Measurements from ENCODE around the gene METTL24. TPM values are rescaled to one million over a fixed set of nuclear protein-coding genes. Genes with fewer than 3 reads are reported as not detected.

METTL24 gene
- total RNA-seq, 1 experiment from 2014 or later: not detected

GRCh38 chr6:110394409-110394808, 36.3 kb upstream of the METTL24 start:
- Histone ChIP-seq H4K20me1 (ENCODE audit: insufficient read depth, low read depth, low read length) (no peaks in the 10 kb centered on the region), H3K4me1 (ENCODE audit: low read length) (no peaks in the 10 kb centered on the region), H3K9ac (ENCODE audit: low read length) (no peak overlapping the region), H3K4me3 (ENCODE audit: low read length) (no peak overlapping the region), H2AFZ (ENCODE audit: low read length) (no peak overlapping the region), H3K4me2 (ENCODE audit: low read depth, low read length, poor library complexity, severe bottlenecking) (no peak overlapping the region), H3K27me3 (ENCODE audit: low read length) (no peaks in the 10 kb centered on the region), H3K27ac (ENCODE audit: low read length) (no peak overlapping the region), H3K9me3 (ENCODE audit: low read length) (no peaks in the 10 kb centered on the region), H3K36me3 (ENCODE audit: insufficient read depth, low read length) (no peaks in the 10 kb centered on the region), H3K9me2 (replicated peaks; ENCODE audit: insufficient read depth, low read length) (no peaks in the 10 kb centered on the region), H3K79me2 (ENCODE audit: low read length) (no peaks in the 10 kb centered on the region)
- DNase-seq: no peak

- Histone ChIP-seq H3K27ac (ENCODE audit: low read length) (no peak overlapping the region), H2AFZ (ENCODE audit: low read length) (no peak overlapping the region), H3K4me1 (ENCODE audit: low read length) (peaks cover 2% of the 10 kb centered on the region; the same call in 1 of the 2 replicates), H3K9ac (ENCODE audit: low read length) (no peak overlapping the region), H3K9me3 (ENCODE audit: low read length) (no peaks in the 10 kb centered on the region), H3K4me3 (ENCODE audit: low read length) (no peak overlapping the region), H3K27me3 (ENCODE audit: low read length) (no peaks in the 10 kb centered on the region), H3K4me2 (ENCODE audit: low read depth, low read length, poor library complexity, severe bottlenecking) (no peak overlapping the region), H4K20me1 (ENCODE audit: insufficient read depth, low read depth, low read length) (no peaks in the 10 kb centered on the region), H3K79me2 (ENCODE audit: low read length) (no peaks in the 10 kb centered on the region), H3K9me2 (replicated peaks; ENCODE audit: insufficient read depth, low read length) (no peaks in the 10 kb centered on the region), H3K36me3 (ENCODE audit: insufficient read depth, low read length) (no peaks in the 10 kb centered on the region)
- DNase-seq: no peak
These were observed 34.6 kb upstream of the METTL24 start for GRCh38 chr6:110392727-110393126.

- H3K4me1 ChIP-seq (ENCODE audit: low read length): peaks cover 2% of the 10 kb centered on the region; the same call in 1 of the 2 replicates
- no peaks in the 10 kb centered on the region for H3K27me3 ChIP-seq (ENCODE audit: low read length)
- no peak for DNase-seq
- H3K4me3 ChIP-seq (ENCODE audit: low read length): no peak overlapping the region
- H3K4me2 ChIP-seq (ENCODE audit: low read depth, low read length, poor library complexity, severe bottlenecking): no peak overlapping the region
- H2AFZ ChIP-seq (ENCODE audit: low read length): no peak overlapping the region
- no peaks in the 10 kb centered on the region for H3K9me3 ChIP-seq (ENCODE audit: low read length)
- H4K20me1 ChIP-seq (ENCODE audit: insufficient read depth, low read depth, low read length): no peaks in the 10 kb centered on the region
- no peaks in the 10 kb centered on the region for H3K9me2 ChIP-seq (replicated peaks; ENCODE audit: insufficient read depth, low read length)
- H3K36me3 ChIP-seq (ENCODE audit: insufficient read depth, low read length): no peaks in the 10 kb centered on the region
- H3K9ac ChIP-seq (ENCODE audit: low read length): no peak overlapping the region
- H3K27ac ChIP-seq (ENCODE audit: low read length): no peak overlapping the region
- H3K79me2 ChIP-seq (ENCODE audit: low read length): no peaks in the 10 kb centered on the region
These were observed 32.3 kb upstream of the METTL24 start for GRCh38 chr6:110390404-110390803.

GRCh38 chr6:110389689-110390382, 31.7 kb upstream of the METTL24 start:
- Histone ChIP-seq H2AFZ (ENCODE audit: low read length) (no peak overlapping the region), H3K27ac (ENCODE audit: low read length) (no peak overlapping the region)

GRCh38 chr6:110387986-110388385, 29.8 kb upstream of the METTL24 start:
- H3K4me2 ChIP-seq (ENCODE audit: low read depth, low read length, poor library complexity, severe bottlenecking): no peak overlapping the region
- no peak overlapping the region for H3K4me3 ChIP-seq (ENCODE audit: low read length)
- no peaks in the 10 kb centered on the region for H3K79me2 ChIP-seq (ENCODE audit: low read length)
- no peaks in the 10 kb centered on the region for H3K9me2 ChIP-seq (replicated peaks; ENCODE audit: insufficient read depth, low read length)
- H2AFZ ChIP-seq (ENCODE audit: low read length): no peak overlapping the region
- H3K4me1 ChIP-seq (ENCODE audit: low read length): peaks cover 2% of the 10 kb centered on the region; the same call in 1 of the 2 replicates
- H4K20me1 ChIP-seq (ENCODE audit: insufficient read depth, low read depth, low read length): no peaks in the 10 kb centered on the region
- H3K27ac ChIP-seq (ENCODE audit: low read length): no peak overlapping the region
- H3K9me3 ChIP-seq (ENCODE audit: low read length): no peaks in the 10 kb centered on the region
- no peaks in the 10 kb centered on the region for H3K36me3 ChIP-seq (ENCODE audit: insufficient read depth, low read length)
- DNase-seq: no peak
- no peaks in the 10 kb centered on the region for H3K27me3 ChIP-seq (ENCODE audit: low read length)
- H3K9ac ChIP-seq (ENCODE audit: low read length): no peak overlapping the region

More at GRCh38 chr6:110389689-110390382, 31.7 kb upstream of the METTL24 start:
- no peaks in the 10 kb centered on the region for H3K9me2 ChIP-seq (replicated peaks; ENCODE audit: insufficient read depth, low read length)
- no peak overlapping the region for H3K9ac ChIP-seq (ENCODE audit: low read length)
- H4K20me1 ChIP-seq (ENCODE audit: insufficient read depth, low read depth, low read length): no peaks in the 10 kb centered on the region
- no peaks in the 10 kb centered on the region for H3K27me3 ChIP-seq (ENCODE audit: low read length)
- DNase-seq: no peak
- H3K4me1 ChIP-seq (ENCODE audit: low read length): peaks cover 2% of the 10 kb centered on the region; the same call in 1 of the 2 replicates
- H3K4me3 ChIP-seq (ENCODE audit: low read length): no peak overlapping the region
- no peaks in the 10 kb centered on the region for H3K79me2 ChIP-seq (ENCODE audit: low read length)
- no peaks in the 10 kb centered on the region for H3K9me3 ChIP-seq (ENCODE audit: low read length)
- no peak overlapping the region for H3K4me2 ChIP-seq (ENCODE audit: low read depth, low read length, poor library complexity, severe bottlenecking)
- no peaks in the 10 kb centered on the region for H3K36me3 ChIP-seq (ENCODE audit: insufficient read depth, low read length)

GRCh38 chr6:110385458-110385863, 27.3 kb upstream of the METTL24 start:
- Histone ChIP-seq H3K27ac (ENCODE audit: low read length) (no peak overlapping the region), H3K36me3 (ENCODE audit: insufficient read depth, low read length) (no peaks in the 10 kb centered on the region), H3K9me3 (ENCODE audit: low read length) (no peaks in the 10 kb centered on the region), H3K79me2 (ENCODE audit: low read length) (no peaks in the 10 kb centered on the region), H3K4me1 (ENCODE audit: low read length) (peaks cover 2% of the 10 kb centered on the region; the same call in 1 of the 2 replicates), H3K4me3 (ENCODE audit: low read length) (no peak overlapping the region), H3K9ac (ENCODE audit: low read length) (no peak overlapping the region), H4K20me1 (ENCODE audit: insufficient read depth, low read depth, low read length) (no peaks in the 10 kb centered on the region), H3K4me2 (ENCODE audit: low read depth, low read length, poor library complexity, severe bottlenecking) (no peak overlapping the region), H2AFZ (ENCODE audit: low read length) (no peak overlapping the region), H3K9me2 (replicated peaks; ENCODE audit: insufficient read depth, low read length) (no peaks in the 10 kb centered on the region), H3K27me3 (ENCODE audit: low read length) (no peaks in the 10 kb centered on the region)
- no peak for DNase-seq

GRCh38 chr6:110378552-110378951, 20.4 kb upstream of the METTL24 start:
- Histone ChIP-seq H3K9me2 (replicated peaks; ENCODE audit: insufficient read depth, low read length) (no peaks in the 10 kb centered on the region), H3K4me1 (ENCODE audit: low read length) (peaks cover 9% of the 10 kb centered on the region), H3K9me3 (ENCODE audit: low read length) (no peaks in the 10 kb centered on the region), H3K79me2 (ENCODE audit: low read length) (no peaks in the 10 kb centered on the region), H4K20me1 (ENCODE audit: insufficient read depth, low read depth, low read length) (no peaks in the 10 kb centered on the region), H3K4me3 (ENCODE audit: low read length) (no peak overlapping the region), H2AFZ (ENCODE audit: low read length) (no peak overlapping the region), H3K27ac (ENCODE audit: low read length) (no peak overlapping the region), H3K27me3 (ENCODE audit: low read length) (no peaks in the 10 kb centered on the region), H3K4me2 (ENCODE audit: low read depth, low read length, poor library complexity, severe bottlenecking) (no peak overlapping the region), H3K9ac (ENCODE audit: low read length) (no peak overlapping the region), H3K36me3 (ENCODE audit: insufficient read depth, low read length) (no peaks in the 10 kb centered on the region)
- DNase-seq: no peak

GRCh38 chr6:110369066-110369465, 10.9 kb upstream of the METTL24 start:
- no peaks in the 10 kb centered on the region for H3K27me3 ChIP-seq (ENCODE audit: low read length)
- DNase-seq: no peak
- H2AFZ ChIP-seq (ENCODE audit: low read length): no peak overlapping the region

More at GRCh38 chr6:110369066-110369465, 10.9 kb upstream of the METTL24 start:
- Histone ChIP-seq H3K9me2 (replicated peaks; ENCODE audit: insufficient read depth, low read length) (no peaks in the 10 kb centered on the region; the same call in 1 of the 2 replicates), H3K9me3 (ENCODE audit: low read length) (no peaks in the 10 kb centered on the region), H3K4me2 (ENCODE audit: low read depth, low read length, poor library complexity, severe bottlenecking) (no peak overlapping the region), H3K27ac (ENCODE audit: low read length) (no peak overlapping the region), H3K36me3 (ENCODE audit: insufficient read depth, low read length) (no peaks in the 10 kb centered on the region), H4K20me1 (ENCODE audit: insufficient read depth, low read depth, low read length) (no peaks in the 10 kb centered on the region), H3K9ac (ENCODE audit: low read length) (no peak overlapping the region), H3K79me2 (ENCODE audit: low read length) (no peaks in the 10 kb centered on the region), H3K4me1 (ENCODE audit: low read length) (peaks cover 10% of the 10 kb centered on the region), H3K4me3 (ENCODE audit: low read length) (no peak overlapping the region)

Measured in Karpas-422 (cell line).